Measurements from ENCODE around the gene FILIP1.

The FILIP1 gene

DNA sequence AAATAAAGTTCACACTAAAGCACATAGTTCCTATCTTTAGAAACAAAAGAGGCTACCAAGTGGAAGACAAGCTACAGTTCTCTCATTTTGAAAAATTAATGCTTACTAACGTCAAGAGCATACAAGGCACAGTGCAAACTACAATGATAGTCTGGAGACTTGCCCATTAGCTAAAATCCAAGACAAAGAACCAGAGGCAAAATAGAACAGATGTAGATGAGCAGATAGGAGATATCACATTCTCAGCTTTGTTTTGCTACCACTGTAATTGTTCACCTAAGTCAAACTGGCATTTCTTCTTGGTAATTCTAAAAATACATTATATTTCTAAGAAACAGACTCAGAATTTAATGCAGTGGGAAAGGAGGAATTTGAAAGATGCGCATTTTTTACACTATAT lies 214.2 kb downstream of the FILIP1 start:
- DNase-seq (ENCODE audit: low read depth), result no peak
- TF ChIP-seq MYC (IDR thresholded peaks at IDR 0.05; ENCODE audit: low read depth, low read length), result no peak
- TF ChIP-seq, protein P1, sequence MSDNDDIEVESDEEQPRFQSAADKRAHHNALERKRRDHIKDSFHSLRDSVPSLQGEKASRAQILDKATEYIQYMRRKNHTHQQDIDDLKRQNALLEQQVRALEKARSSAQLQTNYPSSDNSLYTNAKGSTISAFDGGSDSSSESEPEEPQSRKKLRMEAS (IDR thresholded peaks at IDR 0.05; ENCODE audit: low read depth, low read length), result no peak
- TF ChIP-seq POLR2A (IDR thresholded peaks at IDR 0.05; ENCODE audit: extremely low read depth, insufficient read length), result no peak
- TF ChIP-seq, protein P2, sequence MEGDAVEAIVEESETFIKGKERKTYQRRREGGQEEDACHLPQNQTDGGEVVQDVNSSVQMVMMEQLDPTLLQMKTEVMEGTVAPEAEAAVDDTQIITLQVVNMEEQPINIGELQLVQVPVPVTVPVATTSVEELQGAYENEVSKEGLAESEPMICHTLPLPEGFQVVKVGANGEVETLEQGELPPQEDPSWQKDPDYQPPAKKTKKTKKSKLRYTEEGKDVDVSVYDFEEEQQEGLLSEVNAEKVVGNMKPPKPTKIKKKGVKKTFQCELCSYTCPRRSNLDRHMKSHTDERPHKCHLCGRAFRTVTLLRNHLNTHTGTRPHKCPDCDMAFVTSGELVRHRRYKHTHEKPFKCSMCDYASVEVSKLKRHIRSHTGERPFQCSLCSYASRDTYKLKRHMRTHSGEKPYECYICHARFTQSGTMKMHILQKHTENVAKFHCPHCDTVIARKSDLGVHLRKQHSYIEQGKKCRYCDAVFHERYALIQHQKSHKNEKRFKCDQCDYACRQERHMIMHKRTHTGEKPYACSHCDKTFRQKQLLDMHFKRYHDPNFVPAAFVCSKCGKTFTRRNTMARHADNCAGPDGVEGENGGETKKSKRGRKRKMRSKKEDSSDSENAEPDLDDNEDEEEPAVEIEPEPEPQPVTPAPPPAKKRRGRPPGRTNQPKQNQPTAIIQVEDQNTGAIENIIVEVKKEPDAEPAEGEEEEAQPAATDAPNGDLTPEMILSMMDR (IDR thresholded peaks at IDR 0.05; ENCODE audit: low read depth, low read length), result no peak
- H3K4me3 ChIP-seq (ENCODE audit: low read depth, low read length), result no peak overlapping the region

DNA sequence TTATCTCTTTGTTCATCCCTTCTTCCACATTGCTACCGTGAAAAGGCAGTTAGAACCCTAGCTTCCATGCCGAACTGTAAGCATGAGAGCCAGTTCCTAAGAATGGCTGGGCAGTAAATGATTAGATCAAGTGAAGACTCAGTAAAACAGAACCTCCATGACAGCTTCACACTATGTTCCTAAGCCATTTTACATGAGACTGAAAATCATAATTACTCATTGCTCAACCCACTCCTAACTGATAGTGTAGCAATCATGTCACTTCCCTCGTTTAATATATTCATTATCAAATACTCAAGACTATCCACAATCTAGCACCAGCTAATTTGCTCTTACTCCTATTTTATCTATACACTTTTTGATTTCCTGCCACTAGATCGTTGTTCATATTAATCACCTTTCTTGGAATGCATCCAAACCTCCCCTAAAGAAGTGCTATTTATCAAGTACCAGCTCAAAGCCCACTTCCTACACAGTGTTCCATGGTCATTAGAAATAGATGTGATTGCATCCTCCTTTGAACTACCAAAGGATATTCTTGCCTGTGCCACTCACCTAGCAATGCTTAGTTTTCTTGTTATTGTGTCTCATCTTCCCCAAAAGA lies 215.0 kb downstream of the FILIP1 start:
- TF ChIP-seq MYC (IDR thresholded peaks at IDR 0.05; ENCODE audit: low read depth, low read length) (no peak), POLR2A (IDR thresholded peaks at IDR 0.05; ENCODE audit: extremely low read depth, insufficient read length) (no peak)
- TF ChIP-seq, protein P2 (IDR thresholded peaks at IDR 0.05; ENCODE audit: low read depth, low read length), result no peak
- TF ChIP-seq, protein P1 (IDR thresholded peaks at IDR 0.05; ENCODE audit: low read depth, low read length), result no peak
- no peak overlapping the region for H3K4me3 ChIP-seq (ENCODE audit: low read depth, low read length)
- no peak for DNase-seq (ENCODE audit: low read depth)

DNA sequence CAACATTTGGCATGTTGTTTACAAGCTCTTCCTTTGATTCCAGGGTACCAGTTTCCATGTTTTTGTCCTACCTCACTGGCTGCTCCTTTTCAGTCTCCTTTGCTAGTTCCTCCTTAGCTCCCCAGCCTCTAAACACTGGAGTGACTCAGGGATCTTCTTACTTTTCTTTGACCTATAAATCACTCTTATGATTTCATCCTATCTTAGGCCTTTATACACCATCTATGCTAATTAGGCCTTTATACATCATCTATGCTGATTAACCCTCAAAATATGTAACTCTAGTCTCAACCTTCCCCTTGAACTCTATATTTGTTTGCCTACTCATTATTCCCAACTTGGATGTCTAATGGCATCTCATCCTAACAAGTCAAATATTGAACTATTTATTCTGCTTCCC lies 218.5 kb downstream of the FILIP1 start:
- no peak overlapping the region for H3K4me3 ChIP-seq (ENCODE audit: low read depth, low read length)
- no peak for DNase-seq (ENCODE audit: low read depth)
- TF ChIP-seq, protein P1 (IDR thresholded peaks at IDR 0.05; ENCODE audit: low read depth, low read length), result no peak
- TF ChIP-seq, protein P2 (IDR thresholded peaks at IDR 0.05; ENCODE audit: low read depth, low read length), result no peak
- TF ChIP-seq MYC (IDR thresholded peaks at IDR 0.05; ENCODE audit: low read depth, low read length), result no peak
- no peak for TF ChIP-seq POLR2A (IDR thresholded peaks at IDR 0.05; ENCODE audit: extremely low read depth, insufficient read length)

DNA sequence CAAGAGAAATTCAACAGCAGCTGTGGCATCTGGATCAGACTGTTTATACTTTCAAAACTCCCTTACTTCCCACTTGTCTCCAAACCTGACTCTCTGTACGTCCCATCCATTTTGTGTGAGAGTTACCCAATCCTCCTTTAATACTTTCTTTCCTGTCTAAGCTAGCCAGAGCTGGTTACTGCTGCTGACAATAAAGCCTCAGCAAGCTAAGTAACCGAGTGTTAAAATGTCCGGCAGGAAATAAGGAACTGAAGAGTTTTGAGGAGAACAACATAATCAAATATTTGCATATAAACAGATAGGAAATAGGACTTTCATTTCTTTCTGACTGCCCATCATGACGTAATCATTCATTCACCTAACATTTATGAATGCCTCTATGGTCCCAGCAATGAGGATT lies 220.6 kb downstream of the FILIP1 start:
- peak; percentile 13 for DNase-seq (ENCODE audit: low read depth)
- no peak overlapping the region for H3K4me3 ChIP-seq (ENCODE audit: low read depth, low read length)
- TF ChIP-seq, protein P2 (IDR thresholded peaks at IDR 0.05; ENCODE audit: low read depth, low read length), result no peak

DNA sequence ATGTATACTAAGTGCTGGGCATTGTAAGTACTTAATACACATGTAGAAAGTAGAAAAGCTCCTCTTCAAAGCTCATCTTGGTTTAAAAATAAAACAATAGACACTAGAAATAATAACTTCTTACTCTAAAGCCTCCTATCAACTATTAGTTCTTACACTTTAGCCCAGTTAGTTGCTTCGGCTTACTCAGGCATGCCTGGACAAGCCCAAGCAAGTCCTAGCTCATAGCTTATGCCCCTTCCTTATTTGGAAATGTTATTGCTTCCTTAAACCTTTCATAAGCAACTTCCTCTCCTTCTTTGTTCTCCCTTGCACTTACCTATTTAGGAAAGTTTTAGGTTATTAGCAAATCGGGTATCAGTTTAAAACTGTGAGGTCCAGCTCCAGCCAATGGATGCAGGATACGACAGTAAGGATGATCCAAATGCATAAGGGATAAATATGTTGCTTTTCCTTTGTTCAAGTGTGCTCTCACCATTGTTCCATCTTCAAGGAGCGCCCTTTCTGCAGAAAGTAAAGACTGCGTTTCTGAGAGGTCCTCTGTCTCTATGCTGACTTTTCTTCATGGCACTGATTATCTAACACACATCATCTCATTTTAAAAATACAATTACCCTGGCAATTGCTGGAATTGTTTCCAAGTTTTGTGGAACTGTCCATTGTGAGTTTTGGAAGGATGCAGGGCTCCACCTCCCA lies 221.3 kb downstream of the FILIP1 start:
- no peak for DNase-seq (ENCODE audit: low read depth)
- no peak for TF ChIP-seq MYC (IDR thresholded peaks at IDR 0.05; ENCODE audit: low read depth, low read length)
- TF ChIP-seq, protein P1 (IDR thresholded peaks at IDR 0.05; ENCODE audit: low read depth, low read length), result no peak
- TF ChIP-seq POLR2A (IDR thresholded peaks at IDR 0.05; ENCODE audit: extremely low read depth, insufficient read length), result no peak
- TF ChIP-seq, protein P2 (IDR thresholded peaks at IDR 0.05; ENCODE audit: low read depth, low read length), result no peak
- no peak overlapping the region for H3K4me3 ChIP-seq (ENCODE audit: low read depth, low read length)
